ENCODE results near the gene ASNS. TPM values are rescaled to one million over a fixed set of nuclear protein-coding genes. Genes with fewer than 3 reads are reported as not detected.
A peak's percentile ranks its signal among the peaks of the same experiment; 100 is the strongest.

Gene ASNS
- total RNA-seq, 1 donor from 2014 or later: 15.7 TPM

DNA sequence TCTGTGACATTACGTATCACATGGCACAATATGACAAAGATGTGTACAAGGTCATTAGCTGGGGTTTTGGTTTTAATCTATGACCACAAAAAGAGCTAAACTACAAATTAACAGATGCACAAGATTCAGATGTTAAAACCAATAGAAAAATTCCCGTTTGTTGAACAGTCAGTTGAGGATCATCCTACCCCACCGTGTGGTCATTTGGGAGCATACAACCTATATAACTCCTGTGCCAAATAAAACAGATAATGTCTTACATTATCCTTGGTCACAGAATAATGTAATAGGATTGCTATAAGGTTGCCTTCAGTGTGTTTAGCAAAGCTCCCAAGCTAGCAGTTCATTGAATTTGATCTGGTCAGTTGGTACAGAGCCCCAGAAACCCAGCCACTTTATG, 28.2 kb downstream of the ASNS start:
- intact Hi-C loops (cut with DNase I): no loop called here
- no peak for ATAC-seq
- DNase-seq: no peak
- no peaks in the 10 kb centered on the region for H3K9me3 ChIP-seq
- no peaks in the 10 kb centered on the region for H3K36me3 ChIP-seq
- no peak overlapping the region for H3K27ac ChIP-seq
- TF ChIP-seq, protein P1, sequence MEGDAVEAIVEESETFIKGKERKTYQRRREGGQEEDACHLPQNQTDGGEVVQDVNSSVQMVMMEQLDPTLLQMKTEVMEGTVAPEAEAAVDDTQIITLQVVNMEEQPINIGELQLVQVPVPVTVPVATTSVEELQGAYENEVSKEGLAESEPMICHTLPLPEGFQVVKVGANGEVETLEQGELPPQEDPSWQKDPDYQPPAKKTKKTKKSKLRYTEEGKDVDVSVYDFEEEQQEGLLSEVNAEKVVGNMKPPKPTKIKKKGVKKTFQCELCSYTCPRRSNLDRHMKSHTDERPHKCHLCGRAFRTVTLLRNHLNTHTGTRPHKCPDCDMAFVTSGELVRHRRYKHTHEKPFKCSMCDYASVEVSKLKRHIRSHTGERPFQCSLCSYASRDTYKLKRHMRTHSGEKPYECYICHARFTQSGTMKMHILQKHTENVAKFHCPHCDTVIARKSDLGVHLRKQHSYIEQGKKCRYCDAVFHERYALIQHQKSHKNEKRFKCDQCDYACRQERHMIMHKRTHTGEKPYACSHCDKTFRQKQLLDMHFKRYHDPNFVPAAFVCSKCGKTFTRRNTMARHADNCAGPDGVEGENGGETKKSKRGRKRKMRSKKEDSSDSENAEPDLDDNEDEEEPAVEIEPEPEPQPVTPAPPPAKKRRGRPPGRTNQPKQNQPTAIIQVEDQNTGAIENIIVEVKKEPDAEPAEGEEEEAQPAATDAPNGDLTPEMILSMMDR (IDR thresholded peaks at IDR 0.05): no peak
- no peak overlapping the region for H3K4me3 ChIP-seq
- H3K4me1 ChIP-seq: no peaks in the 10 kb centered on the region
- H3K27me3 ChIP-seq: peaks cover 4% of the 10 kb centered on the region

DNA sequence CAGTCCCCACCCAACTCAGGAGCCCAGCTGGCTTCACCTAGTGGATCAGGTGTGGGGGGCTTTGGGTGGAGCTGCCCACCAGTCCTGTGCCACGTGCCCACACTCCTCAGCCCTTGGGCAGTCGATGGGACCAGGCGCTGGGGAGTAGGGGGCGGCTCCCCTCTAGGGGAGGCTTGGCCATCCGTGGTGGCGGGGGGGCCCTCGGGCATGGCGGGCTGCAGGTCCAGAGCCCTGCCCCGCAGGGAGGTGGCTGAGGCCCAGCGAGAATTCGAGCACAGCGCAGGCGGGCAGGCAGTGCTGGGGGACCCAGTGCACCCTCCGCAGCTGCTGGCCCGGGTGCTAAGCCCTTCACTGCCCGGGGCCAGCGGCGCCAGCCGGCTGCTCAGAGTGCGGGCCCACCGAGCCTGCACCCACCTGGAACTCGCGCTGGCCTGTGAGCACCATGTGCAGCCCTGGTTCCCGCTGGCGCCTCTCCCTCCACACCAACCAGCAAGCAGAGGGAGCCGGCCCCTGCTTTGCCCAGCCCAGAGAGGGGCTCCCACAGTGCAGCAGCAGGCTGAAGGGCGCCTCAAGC, 29.3 kb downstream of the ASNS start:
- intact Hi-C loops (cut with DNase I): no loop called here
- no peak for DNase-seq
- TF ChIP-seq, protein P1 (IDR thresholded peaks at IDR 0.05): no peak
- Histone ChIP-seq H3K27me3 (peaks cover 7% of the 10 kb centered on the region), H3K9me3 (no peaks in the 10 kb centered on the region), H3K27ac (no peak overlapping the region), H3K4me1 (no peaks in the 10 kb centered on the region), H3K4me3 (no peak overlapping the region), H3K36me3 (no peaks in the 10 kb centered on the region)
- peak; percentile 26 for ATAC-seq

DNA sequence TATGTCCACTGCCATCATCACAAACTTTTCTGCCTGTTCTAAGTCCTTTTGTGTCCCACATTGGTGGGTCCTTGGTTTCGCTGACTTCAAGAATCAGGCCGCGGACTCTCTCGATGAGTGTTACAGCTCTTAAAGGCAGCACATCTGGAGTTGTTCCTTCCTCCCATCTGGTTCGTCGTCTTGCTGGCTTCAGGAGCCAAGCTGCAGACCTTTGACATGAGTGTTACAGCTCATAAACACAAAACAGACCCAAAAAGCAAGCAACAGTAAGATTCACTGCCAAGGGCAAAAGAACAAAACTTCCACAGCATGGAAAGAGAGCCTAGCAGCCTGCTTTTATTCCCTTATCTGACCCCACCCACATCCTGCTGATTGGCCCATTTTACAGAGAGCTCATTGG, 30.2 kb downstream of the ASNS start:
- TF ChIP-seq, protein P1 (IDR thresholded peaks at IDR 0.05): no peak
- DNase-seq: no peak
- H3K4me3 ChIP-seq: no peak overlapping the region
- no peaks in the 10 kb centered on the region for H3K4me1 ChIP-seq
- intact Hi-C loops (cut with DNase I): no loop called here
- no peak for ATAC-seq
- no peaks in the 10 kb centered on the region for H3K36me3 ChIP-seq
- H3K27ac ChIP-seq: no peak overlapping the region
- H3K9me3 ChIP-seq: no peaks in the 10 kb centered on the region
- H3K27me3 ChIP-seq: peaks cover 7% of the 10 kb centered on the region

DNA sequence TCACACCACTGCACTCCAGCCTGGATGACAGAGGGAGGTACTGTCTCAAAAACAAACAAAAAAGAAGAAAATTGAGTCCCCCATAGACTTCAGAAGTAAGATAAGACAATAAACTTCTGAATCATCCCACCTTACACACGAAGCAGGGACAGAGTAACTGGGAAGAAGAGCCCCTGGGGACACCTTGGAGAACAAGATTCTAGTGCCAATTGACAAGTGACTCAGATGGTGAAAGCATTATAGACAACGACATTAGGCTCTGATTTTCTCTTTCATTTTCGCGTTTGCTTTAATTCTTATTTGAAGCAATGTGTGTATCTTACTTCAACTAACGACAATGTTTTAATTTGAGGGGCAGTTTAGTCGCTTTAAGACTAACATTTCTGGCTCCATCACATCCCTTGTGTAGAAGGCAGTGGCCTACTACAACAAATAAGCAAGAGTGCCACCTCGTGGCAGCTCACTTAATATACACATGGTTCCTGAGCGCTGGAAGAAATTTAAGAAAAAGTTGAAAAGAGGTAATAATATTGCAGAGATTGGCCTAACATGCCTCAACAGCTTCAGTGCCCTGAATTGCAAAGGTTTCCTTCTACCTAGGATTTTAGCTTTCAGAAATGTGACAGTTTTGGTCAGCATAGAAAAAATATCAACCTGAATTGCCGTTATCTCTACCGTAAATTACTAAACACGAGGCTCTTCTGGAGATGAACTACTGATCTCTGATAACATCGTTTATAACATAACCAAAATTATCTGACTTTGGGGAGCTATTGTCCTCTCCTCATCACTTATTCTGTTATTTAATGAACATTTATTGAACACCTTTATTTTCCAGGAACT, 36.7 kb downstream of the ASNS start:
- intact Hi-C loops (cut with DNase I): no loop called here
- Histone ChIP-seq H3K36me3 (no peaks in the 10 kb centered on the region), H3K4me3 (no peak overlapping the region), H3K9me3 (no peaks in the 10 kb centered on the region), H3K27me3 (peaks cover 7% of the 10 kb centered on the region), H3K4me1 (no peaks in the 10 kb centered on the region), H3K27ac (no peak overlapping the region)
- TF ChIP-seq, protein P1 (IDR thresholded peaks at IDR 0.05): peak; percentile 69
- peak; percentile 86 for ATAC-seq
- DNase-seq: no peak

DNA sequence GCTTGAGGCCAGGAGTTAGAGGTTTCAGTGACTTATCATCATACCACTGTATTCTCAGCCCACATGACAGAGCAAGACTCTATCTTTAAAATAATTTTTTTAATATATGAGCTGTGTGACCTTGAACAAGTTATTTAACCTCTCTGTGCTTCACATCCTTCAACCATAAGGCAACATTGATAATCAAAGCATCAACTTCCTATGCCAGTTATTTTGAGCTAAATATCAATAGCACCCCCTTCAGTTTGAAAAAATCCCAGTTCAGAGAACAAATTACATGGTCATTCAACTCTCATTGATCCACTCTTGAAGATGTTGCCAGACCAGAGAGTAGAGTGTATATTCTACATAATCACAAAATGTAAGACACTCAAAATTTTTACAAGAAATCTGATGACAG, 53.0 kb downstream of the ASNS start:
- ATAC-seq (no peak), DNase-seq (no peak)
- H3K9me3 ChIP-seq: no peaks in the 10 kb centered on the region

More for the DNA sequence above, 53.0 kb downstream of the ASNS start:
- no peaks in the 10 kb centered on the region for H3K27me3 ChIP-seq
- H3K4me1 ChIP-seq: no peaks in the 10 kb centered on the region
- no peak overlapping the region for H3K27ac ChIP-seq
- intact Hi-C loops (cut with DNase I): no loop called here
- TF ChIP-seq, protein P1 (IDR thresholded peaks at IDR 0.05): no peak
- no peaks in the 10 kb centered on the region for H3K36me3 ChIP-seq
- H3K4me3 ChIP-seq: no peak overlapping the region

Data from upper lobe of right lung (tissue), 1 donor.